ENCODE data around the gene INSL6. TPM values are rescaled to one million over a fixed set of nuclear protein-coding genes. Genes with fewer than 3 reads are reported as not detected.
"Not testable (repeated sequence)": the region's sequence is repeated elsewhere in the genome, so short reads cannot be mapped to it uniquely, and the experiment has no call there.

Gene INSL6
- total RNA-seq, 2 experiments from 2014 or later, result not detected

DNA sequence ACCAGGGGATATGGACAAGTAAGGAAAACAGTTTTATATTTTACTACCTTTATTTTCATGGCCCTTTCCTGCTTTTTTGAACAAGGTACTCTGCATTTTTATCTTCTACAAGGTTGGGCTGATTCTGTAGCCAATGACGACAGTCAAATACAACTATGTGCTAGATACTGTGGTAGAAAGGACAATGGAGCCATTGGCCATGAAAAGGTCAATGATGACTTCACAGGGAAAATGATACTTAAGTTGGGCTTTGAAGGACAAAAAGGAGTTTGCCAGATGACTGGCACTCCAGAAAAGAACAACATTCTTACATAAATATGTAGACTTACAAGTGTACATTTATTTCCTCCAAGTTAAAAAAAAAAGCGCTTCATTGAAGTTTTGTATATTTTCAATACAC is 663 bp downstream of the INSL6 start:
- DNase-seq, result no peak
- TF ChIP-seq, protein P1, sequence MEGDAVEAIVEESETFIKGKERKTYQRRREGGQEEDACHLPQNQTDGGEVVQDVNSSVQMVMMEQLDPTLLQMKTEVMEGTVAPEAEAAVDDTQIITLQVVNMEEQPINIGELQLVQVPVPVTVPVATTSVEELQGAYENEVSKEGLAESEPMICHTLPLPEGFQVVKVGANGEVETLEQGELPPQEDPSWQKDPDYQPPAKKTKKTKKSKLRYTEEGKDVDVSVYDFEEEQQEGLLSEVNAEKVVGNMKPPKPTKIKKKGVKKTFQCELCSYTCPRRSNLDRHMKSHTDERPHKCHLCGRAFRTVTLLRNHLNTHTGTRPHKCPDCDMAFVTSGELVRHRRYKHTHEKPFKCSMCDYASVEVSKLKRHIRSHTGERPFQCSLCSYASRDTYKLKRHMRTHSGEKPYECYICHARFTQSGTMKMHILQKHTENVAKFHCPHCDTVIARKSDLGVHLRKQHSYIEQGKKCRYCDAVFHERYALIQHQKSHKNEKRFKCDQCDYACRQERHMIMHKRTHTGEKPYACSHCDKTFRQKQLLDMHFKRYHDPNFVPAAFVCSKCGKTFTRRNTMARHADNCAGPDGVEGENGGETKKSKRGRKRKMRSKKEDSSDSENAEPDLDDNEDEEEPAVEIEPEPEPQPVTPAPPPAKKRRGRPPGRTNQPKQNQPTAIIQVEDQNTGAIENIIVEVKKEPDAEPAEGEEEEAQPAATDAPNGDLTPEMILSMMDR (IDR thresholded peaks at IDR 0.05), result no peak
- CTCF ChIA-PET, result interaction anchor here (0.6 to 2.3 kb wide), 4 partner anchors 240 to 1566 kb away, joined by 3 to 41 read pairs (median 6); no protein-coding TSS in a partner anchor
- Mint-ChIP-seq H3K27ac (no peak overlapping the region), H3K4me3 (no peak overlapping the region), H3K36me3 (ENCODE audit: low read depth) (no peaks in the 10 kb centered on the region), H3K4me1 (ENCODE audit: low read depth) (peaks cover 25% of the 10 kb centered on the region), H3K9me3 (no peaks in the 10 kb centered on the region), H3K27me3 (no peaks in the 10 kb centered on the region)
- ATAC-seq, result no peak
- POLR2A ChIA-PET, result no interaction called here
- intact Hi-C loops (cut with micrococcal nuclease), result loop anchor here (10.0 kb wide), 1 partner anchor 430 kb away; no protein-coding TSS in a partner anchor

DNA sequence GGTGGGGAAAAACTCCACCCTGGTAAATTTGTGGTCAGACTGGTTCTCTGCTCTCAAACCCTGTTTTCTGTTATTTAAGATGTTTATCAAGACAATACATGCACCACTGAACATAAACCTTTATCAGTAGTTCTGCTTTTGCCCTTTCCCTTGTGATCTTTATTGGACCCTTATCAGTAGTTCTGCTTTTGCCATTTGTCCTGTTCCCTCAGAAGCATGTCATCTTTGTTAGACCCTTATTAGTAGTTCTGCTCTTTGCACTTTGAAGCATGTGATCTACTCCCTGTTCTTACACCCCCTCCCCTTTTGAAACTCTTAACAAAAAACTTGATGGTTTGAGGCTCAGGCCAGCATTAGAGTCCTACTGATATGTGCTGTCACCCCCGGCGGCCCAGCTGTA is 4.8 kb downstream of the INSL6 start:
- H3K27ac Mint-ChIP-seq; H3K36me3 Mint-ChIP-seq (ENCODE audit: low read depth); H3K27me3 Mint-ChIP-seq; H3K4me3 Mint-ChIP-seq; H3K9me3 Mint-ChIP-seq; ATAC-seq; DNase-seq; POLR2A ChIA-PET: not testable (repeated sequence)
- CTCF ChIA-PET, result interaction anchor here (0.6 kb wide), 1 partner anchor 1501 kb away, joined by 3 read pairs; no protein-coding TSS in a partner anchor
- intact Hi-C loops (cut with micrococcal nuclease), result loop anchor here (10.0 kb wide), 1 partner anchor 426 kb away; no protein-coding TSS in a partner anchor
- peaks cover 22% of the 10 kb centered on the region for H3K4me1 Mint-ChIP-seq (ENCODE audit: low read depth)

DNA sequence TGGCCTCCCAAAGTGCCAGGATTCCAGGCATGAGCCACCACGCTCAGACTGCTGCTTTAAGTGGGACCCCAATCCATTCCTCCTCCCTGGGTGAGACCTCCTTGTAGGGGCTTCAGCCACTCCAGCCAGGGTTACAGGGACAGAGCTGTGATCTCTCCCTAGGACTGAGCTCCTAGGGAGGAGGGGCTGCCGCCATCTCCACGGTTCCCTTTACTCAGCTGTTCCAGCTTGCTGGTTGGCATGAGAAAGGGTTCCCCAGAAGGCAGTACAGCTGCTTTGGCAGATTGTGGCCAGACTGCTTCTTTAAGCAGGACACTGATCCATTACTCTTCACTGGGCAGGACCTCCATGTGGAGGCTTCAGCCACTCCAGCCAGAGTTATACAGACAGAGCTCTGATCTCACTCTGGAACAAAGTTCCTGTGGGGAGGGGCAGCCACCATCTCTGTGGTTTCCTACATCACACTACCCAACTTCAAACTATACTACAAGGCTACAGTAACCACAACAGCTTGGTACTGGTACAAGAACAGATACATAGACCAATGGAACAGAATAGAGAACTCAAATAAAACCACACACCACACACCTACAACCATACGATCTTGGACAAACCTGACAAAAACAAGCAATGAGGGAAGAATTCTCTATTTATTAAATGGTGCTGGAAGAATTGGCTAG is 7.2 kb downstream of the INSL6 start:
- TF ChIP-seq, protein P1 (IDR thresholded peaks at IDR 0.05), result no peak
- no peak overlapping the region for H3K4me3 Mint-ChIP-seq
- H3K27me3 Mint-ChIP-seq, result no peaks in the 10 kb centered on the region
- ChIA-PET POLR2A (interaction anchor here (1.4 to 1.6 kb wide), 2 partner anchors 10 to 16 kb away, joined by 3 read pairs; no protein-coding TSS in a partner anchor), CTCF (interaction anchor here (0.6 to 1.7 kb wide), 5 partner anchors 8 to 422 kb away, joined by 3 to 7 read pairs (median 4); no protein-coding TSS in a partner anchor)
- H3K9me3 Mint-ChIP-seq, result peaks cover 3% of the 10 kb centered on the region
- H3K36me3 Mint-ChIP-seq (ENCODE audit: low read depth), result no peaks in the 10 kb centered on the region
- intact Hi-C loops (cut with micrococcal nuclease), result no loop called here
- peaks cover 16% of the 10 kb centered on the region for H3K4me1 Mint-ChIP-seq (ENCODE audit: low read depth)
- peak; percentile 53 for DNase-seq
- ATAC-seq, result peak; percentile 83
- H3K27ac Mint-ChIP-seq, result peak overlapping the region; percentile 11

DNA sequence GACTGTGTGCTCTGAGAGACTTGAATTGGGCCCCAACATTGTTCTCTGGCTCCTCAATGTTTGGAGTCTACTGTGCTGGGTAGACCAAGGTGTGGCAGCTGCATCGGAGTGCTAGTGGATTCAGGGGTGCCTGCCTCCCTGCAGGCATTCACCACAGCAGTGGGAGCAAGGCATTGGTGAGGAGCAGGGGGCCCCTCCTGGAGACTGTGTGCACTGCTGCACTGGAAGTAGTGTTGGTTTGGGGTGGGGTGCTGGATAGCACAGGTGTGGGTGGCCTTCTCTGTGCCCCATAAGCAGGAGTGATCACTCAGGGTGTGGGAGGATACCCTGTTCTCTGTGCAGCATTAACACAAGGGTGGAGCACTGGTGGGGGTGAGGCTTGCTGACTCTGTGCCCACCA is 39.2 kb downstream of the INSL6 start:
- TF ChIP-seq, protein P1 (IDR thresholded peaks at IDR 0.05), result no peak
- H3K27ac Mint-ChIP-seq, result no peak overlapping the region
- ATAC-seq (no peak), DNase-seq (no peak)
- H3K9me3 Mint-ChIP-seq, result peaks cover 24% of the 10 kb centered on the region
- H3K4me1 Mint-ChIP-seq (ENCODE audit: low read depth), result no peaks in the 10 kb centered on the region
- CTCF ChIA-PET, result no interaction called here
- POLR2A ChIA-PET, result no interaction called here
- intact Hi-C loops (cut with micrococcal nuclease), result no loop called here
- peaks cover 69% of the 10 kb centered on the region for H3K36me3 Mint-ChIP-seq (ENCODE audit: low read depth)
- H3K4me3 Mint-ChIP-seq, result no peak overlapping the region
- no peaks in the 10 kb centered on the region for H3K27me3 Mint-ChIP-seq

DNA sequence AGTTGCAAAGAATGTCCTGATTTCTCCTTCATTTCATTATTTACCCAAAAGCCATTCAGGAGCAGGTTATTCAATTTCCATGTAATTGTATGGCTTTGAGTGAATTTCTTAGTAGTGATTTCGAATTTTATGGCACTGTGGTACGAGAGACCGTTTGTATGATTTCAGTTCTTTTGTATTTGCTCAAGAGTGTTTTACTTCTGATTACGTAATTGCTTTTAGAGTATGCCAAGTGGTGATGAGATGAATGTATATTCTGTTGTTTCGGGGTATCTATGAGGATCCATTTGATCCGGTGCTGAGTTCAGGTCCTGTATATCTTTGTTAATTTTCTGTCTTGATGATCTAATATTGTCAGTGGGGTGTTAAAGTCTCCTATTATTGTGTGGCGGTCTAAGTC is 41.2 kb downstream of the INSL6 start:
- H3K27me3 Mint-ChIP-seq, result no peaks in the 10 kb centered on the region
- DNase-seq (no peak), ATAC-seq (no peak)
- ChIA-PET POLR2A (no interaction called here), CTCF (no interaction called here)
- TF ChIP-seq, protein P1 (IDR thresholded peaks at IDR 0.05), result no peak
- intact Hi-C loops (cut with micrococcal nuclease), result no loop called here
- H3K4me3 Mint-ChIP-seq, result no peak overlapping the region
- H3K9me3 Mint-ChIP-seq, result peaks cover 17% of the 10 kb centered on the region
- no peak overlapping the region for H3K27ac Mint-ChIP-seq
- H3K36me3 Mint-ChIP-seq (ENCODE audit: low read depth), result peaks cover 65% of the 10 kb centered on the region
- H3K4me1 Mint-ChIP-seq (ENCODE audit: low read depth), result peaks cover 5% of the 10 kb centered on the region
